Measurements from ENCODE around the gene HSPG2.
"Not testable (repeated sequence)": the region's sequence is repeated elsewhere in the genome, so short reads cannot be mapped to it uniquely, and the experiment has no call there.

HSPG2 gene

GRCh38 chr1:21956720-21957552 lies 19.8 kb upstream of the HSPG2 start:
- DNase-seq (ENCODE audit: extremely low read depth in 1 of 2, low read depth in 1 of 2): peak in 1 of 2 donors; percentile 10

- no peak for DNase-seq (ENCODE audit: extremely low read depth in 1 of 2, low read depth in 1 of 2)
Measured at GRCh38 chr1:21955501-21956281, 18.6 kb upstream of the HSPG2 start.

DNA sequence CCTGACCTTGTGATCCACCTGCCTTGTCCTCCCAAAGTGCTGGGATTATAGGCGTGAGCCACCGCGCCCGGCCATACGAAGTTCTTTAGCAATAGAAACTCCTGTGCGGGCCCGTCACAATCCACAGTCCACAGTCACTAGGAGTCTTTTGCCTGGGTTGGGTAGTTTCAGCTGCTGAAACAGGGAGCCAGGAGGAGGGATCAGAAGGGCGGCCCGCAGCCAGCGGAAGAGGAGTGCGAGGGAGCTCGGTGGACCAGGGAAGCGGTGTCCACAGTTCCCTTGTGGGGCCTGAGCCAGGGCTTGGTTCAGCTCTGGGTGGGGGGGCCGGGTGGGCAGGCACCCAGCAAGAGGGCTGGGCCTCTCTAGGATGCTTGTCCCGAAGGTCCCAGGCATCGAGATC lies 17.9 kb upstream of the HSPG2 start:
- no peak for DNase-seq (ENCODE audit: extremely low read depth in 1 of 2, low read depth in 1 of 2)

GRCh38 chr1:21952786-21953520 lies 15.8 kb upstream of the HSPG2 start:
- DNase-seq (ENCODE audit: extremely low read depth in 1 of 2, low read depth in 1 of 2): no peak

GRCh38 chr1:21951226-21951870 lies 14.2 kb upstream of the HSPG2 start:
- DNase-seq (ENCODE audit: extremely low read depth in 1 of 2, low read depth in 1 of 2): no peak

DNA sequence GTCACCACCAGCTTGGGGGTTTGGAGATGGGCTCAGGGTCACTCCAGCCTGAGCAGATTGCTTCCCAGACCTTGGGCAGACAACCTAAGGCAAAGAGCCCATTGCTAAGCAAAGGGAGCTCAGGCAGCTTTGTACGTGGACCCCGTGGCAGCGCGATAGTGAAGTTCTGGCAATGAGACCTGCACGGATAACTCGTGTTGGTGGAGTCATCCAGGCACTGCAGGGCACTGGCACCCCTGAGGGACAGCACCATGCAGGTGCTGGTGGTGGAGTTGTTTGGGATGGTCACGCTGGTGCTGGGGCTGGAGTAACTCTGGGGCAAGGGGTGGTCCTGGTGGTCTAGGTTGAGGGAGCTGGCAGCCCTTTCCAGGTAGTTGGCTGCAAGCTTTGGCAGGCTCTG lies 13.6 kb upstream of the HSPG2 start:
- no peak for DNase-seq (ENCODE audit: extremely low read depth in 1 of 2, low read depth in 1 of 2)

DNA sequence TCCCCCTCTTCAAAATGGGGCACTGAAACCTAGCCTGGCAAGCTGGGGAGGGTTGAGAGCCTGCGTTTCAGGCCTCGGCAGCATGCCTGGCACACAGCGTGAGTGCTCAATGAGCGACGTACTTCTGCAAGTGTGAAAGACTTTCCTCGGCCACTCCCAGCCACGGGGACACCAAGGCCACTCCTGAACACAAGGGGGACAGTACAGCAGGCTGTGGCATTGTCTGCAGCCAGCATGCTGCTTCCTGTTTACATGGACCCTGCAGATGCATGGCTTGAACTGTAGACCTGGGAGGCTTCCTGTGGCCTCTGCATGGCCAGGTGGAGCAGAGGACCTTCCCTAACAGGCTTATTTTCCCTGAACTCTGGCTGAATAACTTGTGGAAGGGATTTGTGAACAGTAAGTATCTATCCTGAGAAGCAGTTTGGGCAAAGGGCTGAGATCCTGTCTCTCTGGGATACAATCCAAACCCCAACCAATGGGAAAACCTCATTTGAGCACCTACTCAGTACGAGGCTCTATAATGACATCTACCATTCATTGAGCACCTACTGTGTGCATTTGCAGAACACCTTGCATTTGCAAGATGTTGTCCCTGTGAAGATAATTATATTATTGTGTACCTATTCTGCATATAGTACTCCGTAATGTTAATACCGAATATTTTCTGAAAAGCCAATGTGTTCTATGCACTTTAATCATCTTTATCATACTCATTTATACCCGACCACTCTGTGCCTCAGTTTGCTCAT lies 9.9 kb upstream of the HSPG2 start:
- no peak for DNase-seq (ENCODE audit: extremely low read depth in 1 of 2, low read depth in 1 of 2)

DNA sequence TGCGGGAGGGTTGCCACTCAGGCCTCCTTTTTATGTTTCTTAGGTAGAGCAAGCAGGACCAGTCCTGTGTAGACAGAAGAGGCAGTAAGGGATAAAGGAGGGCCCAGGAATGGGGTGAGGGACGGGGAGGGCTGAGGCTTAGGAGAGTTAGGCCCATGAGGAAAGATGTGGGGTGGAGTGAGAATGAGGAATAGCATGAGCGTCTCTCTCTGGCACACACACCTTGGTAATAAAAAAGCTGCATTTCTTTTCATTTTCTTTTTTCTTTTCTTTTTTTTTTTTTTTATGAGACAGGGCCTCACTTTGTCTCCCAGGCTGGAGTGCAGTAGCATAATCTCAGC lies 7.6 kb upstream of the HSPG2 start:
- DNase-seq (ENCODE audit: extremely low read depth in 1 of 2, low read depth in 1 of 2): no peak

DNA sequence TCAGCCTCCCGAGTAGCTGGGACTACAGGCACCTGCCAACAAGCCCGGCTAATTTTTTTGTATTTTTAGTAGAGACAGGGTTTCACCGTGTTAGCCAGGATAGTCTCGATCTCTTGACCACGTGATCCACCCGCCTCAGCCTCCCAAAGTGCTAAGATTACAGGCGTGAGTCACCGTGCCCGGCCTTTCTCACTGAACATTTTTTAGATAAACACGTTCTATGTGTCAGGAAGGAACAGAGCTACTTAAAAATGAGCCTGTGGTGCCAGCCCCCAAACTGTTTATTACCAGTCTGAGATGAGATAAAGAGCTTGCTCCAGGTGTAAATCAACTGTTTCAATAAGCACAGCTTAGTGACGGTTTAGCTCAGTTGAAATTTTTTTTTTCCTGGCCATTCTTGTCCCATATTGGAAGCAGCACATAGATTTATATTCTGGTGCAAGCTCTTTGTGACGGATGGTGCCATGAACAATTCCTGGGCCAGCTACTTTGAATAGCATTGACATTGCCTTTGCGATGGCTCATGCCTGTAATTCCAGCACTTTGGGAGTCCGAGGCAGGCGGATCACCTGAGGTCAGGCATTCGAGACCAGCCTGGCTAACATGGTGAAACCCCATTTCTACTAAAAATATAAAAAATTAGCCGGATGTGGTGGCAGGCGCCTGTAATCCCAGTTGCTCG lies 6.0 kb upstream of the HSPG2 start:
- DNase-seq (ENCODE audit: extremely low read depth in 1 of 2, low read depth in 1 of 2): not testable (repeated sequence)

DNA sequence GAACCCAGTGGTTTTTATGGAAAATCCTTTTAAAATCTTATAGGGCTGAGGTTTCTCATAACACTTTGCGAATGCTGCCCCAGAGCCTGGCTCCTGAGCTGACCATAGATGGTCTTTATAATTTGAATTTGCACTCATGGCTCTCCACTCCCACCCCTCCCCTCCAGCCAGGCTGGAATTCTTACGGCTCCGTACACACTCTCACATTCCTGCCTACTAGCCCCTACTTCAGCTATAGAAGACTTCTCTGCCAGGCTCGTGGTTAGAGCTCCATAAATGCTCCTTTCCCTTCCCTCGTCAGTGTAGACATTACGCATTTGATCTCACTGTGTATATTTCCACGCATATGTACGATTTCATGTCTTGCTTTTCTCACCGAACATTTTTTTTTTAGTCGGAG lies 5.4 kb upstream of the HSPG2 start:
- no peak for DNase-seq (ENCODE audit: extremely low read depth in 1 of 2, low read depth in 1 of 2)

GRCh38 chr1:21941370-21941769 lies 4.3 kb upstream of the HSPG2 start:
- DNase-seq (ENCODE audit: extremely low read depth in 1 of 2, low read depth in 1 of 2): no peak

- DNase-seq (ENCODE audit: extremely low read depth in 1 of 2, low read depth in 1 of 2): no peak
Measured at GRCh38 chr1:21940492-21940891, 3.4 kb upstream of the HSPG2 start.

- no peak for DNase-seq (ENCODE audit: extremely low read depth in 1 of 2, low read depth in 1 of 2)
Measured at GRCh38 chr1:21939650-21940374, 2.7 kb upstream of the HSPG2 start.

DNA sequence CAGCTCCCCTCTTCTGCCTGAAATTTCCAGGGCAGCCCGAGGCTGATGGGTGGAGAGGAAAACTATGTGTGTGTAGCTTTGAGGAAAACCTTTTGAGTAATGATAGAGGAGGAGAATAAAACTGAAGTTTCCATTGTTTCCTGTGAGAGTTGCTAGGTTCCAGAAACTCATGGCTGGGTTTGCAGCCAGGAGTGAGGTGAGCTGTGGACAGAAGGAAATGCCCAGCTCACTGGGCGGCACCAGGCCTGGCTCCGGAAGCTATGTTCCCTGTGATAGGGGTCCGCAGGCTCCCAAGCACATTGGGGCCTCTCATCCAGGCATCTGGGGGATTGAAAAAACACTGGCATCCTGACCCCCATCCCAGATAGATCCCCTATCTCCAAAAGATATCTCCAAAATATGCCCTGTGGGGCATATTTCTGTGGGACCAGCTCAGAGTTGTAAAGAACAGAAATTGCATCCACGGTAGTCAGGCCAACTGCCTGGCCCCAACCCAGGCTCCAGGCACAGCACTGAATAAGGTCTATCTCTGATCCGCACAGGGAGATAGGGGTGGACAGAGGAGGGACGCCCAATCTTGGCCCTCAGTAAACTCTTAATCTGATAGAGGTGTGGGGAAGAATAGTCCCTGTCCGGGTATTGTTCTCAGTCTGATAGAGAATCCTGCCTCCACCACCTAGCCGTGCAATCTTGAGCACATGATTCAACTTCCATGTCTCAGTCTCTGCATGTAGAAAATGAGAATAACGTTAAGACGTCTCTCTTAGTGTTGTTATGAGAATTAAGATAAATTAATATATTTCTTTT lies 1.8 kb upstream of the HSPG2 start:
- DNase-seq (ENCODE audit: extremely low read depth in 1 of 2, low read depth in 1 of 2): no peak

DNA sequence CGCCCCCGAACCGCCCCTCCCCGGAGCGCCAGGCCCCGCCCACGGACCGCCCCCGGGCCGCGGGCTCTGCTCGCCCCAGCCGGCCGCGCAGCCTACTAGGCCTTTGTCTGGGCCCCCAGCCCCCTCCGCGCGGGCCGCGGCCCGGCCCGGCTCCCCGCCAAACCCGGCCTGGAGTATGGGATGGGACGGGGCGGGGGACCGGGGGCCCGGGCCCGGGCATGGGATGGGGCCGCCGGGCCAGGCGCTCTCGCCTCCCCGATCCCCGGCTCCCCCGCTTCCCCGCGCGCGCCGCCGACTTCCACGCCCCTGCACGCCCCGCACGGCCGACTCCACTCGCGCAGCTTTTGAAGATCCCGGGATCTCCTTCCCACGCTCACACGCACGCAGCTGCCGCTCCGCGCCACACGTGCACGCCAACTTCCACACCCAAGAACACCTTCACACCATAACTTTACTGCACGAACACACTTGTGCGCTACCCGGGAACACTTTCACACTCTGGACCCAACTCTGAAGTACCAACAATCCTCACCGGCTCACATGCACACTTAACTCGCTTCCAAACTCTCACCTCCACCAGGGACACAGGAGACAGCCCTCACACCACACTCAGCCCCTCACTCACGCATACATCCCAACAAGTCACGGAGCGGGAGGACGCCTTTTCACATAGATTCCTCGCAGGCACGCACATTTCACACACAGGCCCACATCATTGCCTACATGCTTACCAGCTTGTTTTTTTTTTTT lies 437 bp upstream of the HSPG2 start:
- DNase-seq (ENCODE audit: extremely low read depth in 1 of 2, low read depth in 1 of 2): peak in 1 of 2 donors; percentile 54

DNA sequence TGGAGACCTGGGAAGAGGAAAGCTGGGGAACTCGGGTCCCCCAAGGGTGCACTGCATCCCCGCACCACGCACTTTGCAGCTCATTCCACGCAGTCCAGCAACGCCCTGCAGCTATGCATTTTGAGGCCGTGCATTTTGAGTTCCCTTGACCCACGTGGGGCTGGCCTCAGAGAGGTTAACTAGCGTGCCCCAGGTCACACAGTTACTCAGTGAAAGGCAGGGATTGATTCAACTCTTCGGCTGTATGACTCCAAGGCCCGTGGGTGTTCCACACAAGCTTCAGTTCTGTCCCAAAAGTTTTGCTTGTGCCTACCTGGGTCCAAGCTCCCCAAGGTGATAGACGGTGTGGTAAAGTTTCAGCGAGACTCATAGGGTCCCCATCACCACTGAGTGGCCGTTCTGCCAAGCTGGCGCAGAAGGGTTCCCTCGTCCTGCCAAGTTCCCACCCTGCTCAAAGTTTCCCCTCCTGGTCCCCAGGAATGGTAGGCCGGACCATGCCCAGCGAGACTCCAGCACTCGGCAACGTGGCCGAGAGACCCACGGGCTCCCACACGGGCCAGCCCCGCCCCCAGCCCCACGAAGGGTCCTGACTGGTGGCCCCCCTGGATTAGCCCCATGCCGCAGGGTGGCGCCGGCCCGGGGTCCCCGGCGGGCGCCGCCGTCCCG lies 611 bp downstream of the HSPG2 start:
- DNase-seq (ENCODE audit: extremely low read depth in 1 of 2, low read depth in 1 of 2): no peak

- no peak for DNase-seq (ENCODE audit: extremely low read depth in 1 of 2, low read depth in 1 of 2)
Measured at GRCh38 chr1:21935891-21936365, 1.2 kb downstream of the HSPG2 start.

Data from activated CD8-positive, alpha-beta memory T cell treated with anti-CD3 and anti-CD28 coated beads for 1 hour (primary cell).